GM10266 (cell line): ENCODE results near the gene LCN12.

Source experiments
- DNase-seq: peaks from one replicate; pipeline ENCODE4 v3.0.0; 2012; ENCODE audit errors: extremely low spot score
- TF ChIP-seq, protein P1 (sequence below): IDR thresholded peaks from 2 replicates; pipeline ENCODE4 v1.5.1; 2012; ENCODE audit warnings: mild to moderate bottlenecking, low read depth; ENCODE audit not compliant: control insufficient read depth, insufficient read depth; ENCODE audit errors: missing control alignments

Gene LCN12

GRCh38 chr9:136952876-136953770 lies 1.1 kb downstream of the LCN12 start:
- TF ChIP-seq, protein P1, sequence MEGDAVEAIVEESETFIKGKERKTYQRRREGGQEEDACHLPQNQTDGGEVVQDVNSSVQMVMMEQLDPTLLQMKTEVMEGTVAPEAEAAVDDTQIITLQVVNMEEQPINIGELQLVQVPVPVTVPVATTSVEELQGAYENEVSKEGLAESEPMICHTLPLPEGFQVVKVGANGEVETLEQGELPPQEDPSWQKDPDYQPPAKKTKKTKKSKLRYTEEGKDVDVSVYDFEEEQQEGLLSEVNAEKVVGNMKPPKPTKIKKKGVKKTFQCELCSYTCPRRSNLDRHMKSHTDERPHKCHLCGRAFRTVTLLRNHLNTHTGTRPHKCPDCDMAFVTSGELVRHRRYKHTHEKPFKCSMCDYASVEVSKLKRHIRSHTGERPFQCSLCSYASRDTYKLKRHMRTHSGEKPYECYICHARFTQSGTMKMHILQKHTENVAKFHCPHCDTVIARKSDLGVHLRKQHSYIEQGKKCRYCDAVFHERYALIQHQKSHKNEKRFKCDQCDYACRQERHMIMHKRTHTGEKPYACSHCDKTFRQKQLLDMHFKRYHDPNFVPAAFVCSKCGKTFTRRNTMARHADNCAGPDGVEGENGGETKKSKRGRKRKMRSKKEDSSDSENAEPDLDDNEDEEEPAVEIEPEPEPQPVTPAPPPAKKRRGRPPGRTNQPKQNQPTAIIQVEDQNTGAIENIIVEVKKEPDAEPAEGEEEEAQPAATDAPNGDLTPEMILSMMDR = no peak
- no peak for DNase-seq

DNA sequence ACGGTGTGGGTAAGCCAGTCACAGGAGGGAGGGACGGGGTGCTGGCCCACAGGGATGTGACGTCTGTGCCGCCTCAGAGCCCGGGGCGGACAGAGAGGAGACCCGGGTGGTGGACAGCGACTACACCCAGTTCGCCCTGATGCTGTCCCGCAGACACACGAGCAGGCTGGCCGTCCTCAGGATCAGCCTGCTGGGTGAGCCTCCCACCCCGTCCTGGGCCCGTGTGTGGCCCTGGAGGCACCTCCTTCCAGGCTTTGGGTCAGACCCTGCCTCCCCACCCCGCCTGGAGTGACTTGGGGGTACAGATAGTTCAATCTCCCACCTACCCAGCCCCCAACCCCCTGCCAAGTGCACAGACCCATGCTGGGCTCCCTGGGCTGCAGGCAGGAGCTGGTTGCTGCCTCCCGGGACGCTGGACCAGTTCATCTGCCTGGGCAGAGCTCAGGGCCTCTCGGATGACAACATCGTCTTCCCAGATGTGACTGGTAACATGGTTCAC lies 1.7 kb downstream of the LCN12 start:
- TF ChIP-seq, protein P1 = no peak
- DNase-seq = no peak

GRCh38 chr9:136954270-136955083 lies 2.4 kb downstream of the LCN12 start:
- DNase-seq = no peak
- TF ChIP-seq, protein P1 = no peak

- DNase-seq = no peak
- TF ChIP-seq, protein P1 = no peak
Observed at GRCh38 chr9:136955202-136955942, 3.3 kb downstream of the LCN12 start.

GRCh38 chr9:136955943-136956335 lies 3.9 kb downstream of the LCN12 start:
- no peak for DNase-seq
- TF ChIP-seq, protein P1 = no peak

GRCh38 chr9:136956604-136957003 lies 4.5 kb downstream of the LCN12 start:
- DNase-seq = no peak
- TF ChIP-seq, protein P1 = no peak
